ENCODE measurements around the gene ANXA3. TPM values are rescaled to one million over a fixed set of nuclear protein-coding genes. Genes with fewer than 3 reads are reported as not detected.
"Not testable (repeated sequence)": the region's sequence is repeated elsewhere in the genome, so short reads cannot be mapped to it uniquely, and the experiment has no call there.

ANXA3 gene
- polyA plus RNA-seq, 3 donors, result 0.31 to 0.64 (median 0.55) TPM

DNA sequence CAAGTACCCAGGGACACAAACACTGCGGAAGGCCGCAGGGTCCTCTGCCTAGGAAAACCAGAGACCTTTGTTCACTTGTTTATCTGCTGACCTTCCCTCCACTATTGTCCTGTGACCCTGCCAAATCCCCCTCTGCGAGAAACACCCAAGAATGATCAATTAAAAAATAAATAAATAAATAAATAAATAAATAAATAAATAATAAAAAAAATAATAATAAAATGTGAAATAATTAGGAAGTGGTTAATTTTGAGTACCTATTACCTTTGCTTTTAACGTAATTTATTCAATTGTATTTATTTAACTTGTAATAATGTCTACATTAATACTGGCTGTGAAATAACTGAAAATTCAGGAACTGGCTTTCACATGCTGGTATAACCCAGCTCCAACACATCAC lies 2.7 kb upstream of the ANXA3 start:
- no CpG with 5 or more reads among the region's 4 CpGs for WGBS (ENCODE audit: insufficient coverage)
- H3K27ac ChIP-seq (ENCODE audit: low read depth in 1 of 2, low read length in 2 of 2); DNase-seq; H3K4me3 Mint-ChIP-seq; H3K27ac Mint-ChIP-seq; H3K36me3 ChIP-seq (replicated peaks in 1 of 2; ENCODE audit: control insufficient read depth in 1 of 2, insufficient read depth in 2 of 2, low read length in 2 of 2); H4K20me1 ChIP-seq (ENCODE audit: insufficient read depth, low read length); H3K4me2 ChIP-seq (replicated peaks; ENCODE audit: extremely low read depth, low read length, poor library complexity, severe bottlenecking); H3K79me2 ChIP-seq (ENCODE audit: insufficient read depth, low read length); H3K4me3 ChIP-seq (replicated peaks in 1 of 3; ENCODE audit: low read depth in 2 of 3, low read length in 3 of 3); H3K36me3 Mint-ChIP-seq; H3K9ac ChIP-seq (ENCODE audit: insufficient read depth, low read length, poor library complexity, severe bottlenecking); H2AFZ ChIP-seq (ENCODE audit: insufficient read depth, low read depth, low read length, poor library complexity, severe bottlenecking); H3K9me3 ChIP-seq (replicated peaks in 1 of 2; ENCODE audit: control insufficient read depth in 1 of 2, insufficient read depth in 1 of 2, low read length in 2 of 2); intact Hi-C loops (cut with micrococcal nuclease): not testable (repeated sequence)
- peaks cover 0 to 19% (median 7%) of the 10 kb centered on the region in 7 donors for H3K9me3 Mint-ChIP-seq
- H3K27me3 Mint-ChIP-seq (ENCODE audit: low read depth in 3 of 3), result peaks cover 15 to 31% (median 22%) of the 10 kb centered on the region in 3 donors
- peaks cover 23% of the 10 kb centered on the region for H3K4me1 Mint-ChIP-seq
- H3K4me1 ChIP-seq (ENCODE audit: control insufficient read depth in 1 of 2, insufficient read depth in 2 of 2, low read length in 2 of 2), result peaks cover 24 to 26% of the 10 kb centered on the region in 2 donors
- peaks cover 18 to 30% of the 10 kb centered on the region in 2 donors for H3K27me3 ChIP-seq (ENCODE audit: control insufficient read depth in 2 of 2, insufficient read depth in 2 of 2, low read length in 2 of 2)

GRCh38 chr4:78552389-78553042 lies 946 bp downstream of the ANXA3 start:
- H3K4me1 Mint-ChIP-seq, result peaks cover 23% of the 10 kb centered on the region
- WGBS (ENCODE audit: insufficient coverage), result 76% methylated on average over 3 of the region's 10 CpGs
- no peak for TF ChIP-seq CTCF (IDR thresholded peaks at IDR 0.05)
- peaks cover 15 to 31% (median 22%) of the 10 kb centered on the region in 3 donors for H3K27me3 Mint-ChIP-seq (ENCODE audit: low read depth in 3 of 3)
- H3K27ac ChIP-seq (ENCODE audit: low read depth in 1 of 2, low read length in 2 of 2), result no peak overlapping the region
- H3K36me3 ChIP-seq (replicated peaks in 1 of 2; ENCODE audit: control insufficient read depth in 1 of 2, insufficient read depth in 2 of 2, low read length in 2 of 2), result no peaks in the 10 kb centered on the region
- no peaks in the 10 kb centered on the region for H3K9me3 ChIP-seq (replicated peaks in 1 of 2; ENCODE audit: control insufficient read depth in 1 of 2, insufficient read depth in 1 of 2, low read length in 2 of 2)
- H3K27me3 ChIP-seq (ENCODE audit: control insufficient read depth in 2 of 2, insufficient read depth in 2 of 2, low read length in 2 of 2), result peaks cover 18 to 30% of the 10 kb centered on the region in 2 donors
- peak overlapping the region in 2 of 7 donors; percentile 1 to 14 for H3K27ac Mint-ChIP-seq
- no peaks in the 10 kb centered on the region for H4K20me1 ChIP-seq (ENCODE audit: insufficient read depth, low read length)
- H3K4me3 ChIP-seq (replicated peaks in 1 of 3; ENCODE audit: low read depth in 2 of 3, low read length in 3 of 3), result peak overlapping the region in 2 of 3 experiments; percentile 3 to 73
- peaks cover 0 to 14% (median 4%) of the 10 kb centered on the region in 7 donors for H3K9me3 Mint-ChIP-seq
- H3K9ac ChIP-seq (ENCODE audit: insufficient read depth, low read length, poor library complexity, severe bottlenecking), result no peak overlapping the region
- peak overlapping the region in 1 of 2 donors; percentile 92 for H3K4me3 Mint-ChIP-seq
- intact Hi-C loops (cut with micrococcal nuclease), result no loop called here
- H3K4me1 ChIP-seq (ENCODE audit: control insufficient read depth in 1 of 2, insufficient read depth in 2 of 2, low read length in 2 of 2), result peaks cover 24 to 26% of the 10 kb centered on the region in 2 donors
- DNase-seq, result peak in 2 of 3 donors; percentile 23 to 58
- no peaks in the 10 kb centered on the region for H3K36me3 Mint-ChIP-seq
- H2AFZ ChIP-seq (ENCODE audit: insufficient read depth, low read depth, low read length, poor library complexity, severe bottlenecking), result peak overlapping the region; percentile 88
- peak overlapping the region; percentile 80 for H3K4me2 ChIP-seq (replicated peaks; ENCODE audit: extremely low read depth, low read length, poor library complexity, severe bottlenecking)
- H3K79me2 ChIP-seq (ENCODE audit: insufficient read depth, low read length), result no peaks in the 10 kb centered on the region
